PC-9 (cell line): ENCODE data around the gene CROCC. TPM values are rescaled to one million over a fixed set of nuclear protein-coding genes. Genes with fewer than 3 reads are reported as not detected.
"Not testable (repeated sequence)": the region's sequence is repeated elsewhere in the genome, so short reads cannot be mapped to it uniquely, and the experiment has no call there.

Experiments
- BruUV-seq: library from RNA; stranded (reverse); fragments of 400-500 nt; replicated peaks from 2 replicates; lab custom pipeline; 2021; lab: Mats Ljungman, UMichigan
- CTCF ChIA-PET: fragments of 300-600 bp; sonication (Branson Sonifier 250); formaldehyde crosslinking; loops from one replicate; lab custom pipeline; 2022; ENCODE audit warnings: antibody characterized with exemption; lab: Charles Lee
- POLR2A ChIA-PET: fragments of 300-600 bp; sonication (Branson Sonifier 250); formaldehyde crosslinking; loops from one replicate; lab custom pipeline; 2022; ENCODE audit warnings: antibody characterized with exemption; ENCODE audit not compliant: unreplicated experiment; lab: Charles Lee
- DNase-seq, 2 experiments: peaks; one replicate each; pipeline versions ENCODE4 v3.0.0 to v3.0.0-alpha.2; 2015 to 2022; ENCODE audit warnings: mixed read lengths in 1 of 2
- H2AFZ ChIP-seq: fragments of 200-600 bp; sonication (generic); 2 replicates; pipeline ENCODE4 v1.8.1; 2017; ENCODE audit warnings: antibody characterized with exemption
- H3F3A ChIP-seq: fragments of 200-600 bp; sonication (generic); 2 replicates; pipeline ENCODE4 v1.8.1; 2017; ENCODE audit warnings: antibody characterized with exemption, mild to moderate bottlenecking, low read depth; ENCODE audit not compliant: insufficient read depth
- H3K27ac ChIP-seq: fragments of 200-600 bp; sonication (generic); 2 replicates; pipeline ENCODE4 v1.6.1; 2016; ENCODE audit warnings: mixed run types
- H3K27me3 ChIP-seq: fragments of 200-600 bp; sonication (generic); 2 replicates; pipeline ENCODE4 v1.6.1; 2016; ENCODE audit warnings: low read depth, mixed run types; ENCODE audit not compliant: insufficient read depth
- H3K36me3 ChIP-seq: fragments of 200-600 bp; sonication (generic); 2 replicates; pipeline ENCODE4 v1.6.1; 2016; ENCODE audit warnings: low read depth, mixed run types
- H3K4me1 ChIP-seq: fragments of 200-600 bp; sonication (generic); replicated peaks from 2 replicates; pipeline ENCODE4 v1.6.1; 2016; ENCODE audit warnings: mixed run types; ENCODE audit not compliant: insufficient read depth
- H3K4me2 ChIP-seq: fragments of 200-600 bp; sonication (generic); 2 replicates; pipeline ENCODE4 v1.6.1; 2017; ENCODE audit warnings: mixed run types
- H3K4me3 ChIP-seq: fragments of 200-600 bp; sonication (generic); 2 replicates; pipeline ENCODE4 v1.6.1; 2016; ENCODE audit warnings: mixed run types
- H3K79me2 ChIP-seq: fragments of 200-600 bp; sonication (generic); 2 replicates; pipeline ENCODE4 v1.6.1; 2017; ENCODE audit warnings: low read depth, mixed run types
- H3K9me2 ChIP-seq: fragments of 200-600 bp; sonication (generic); 2 replicates; pipeline ENCODE4 v1.8.1; 2017; ENCODE audit warnings: mild to moderate bottlenecking; ENCODE audit not compliant: insufficient read depth
- H3K9me3 ChIP-seq: fragments of 200-600 bp; sonication (generic); 2 replicates; pipeline ENCODE4 v1.8.1; 2016; ENCODE audit warnings: low read depth; ENCODE audit not compliant: insufficient read depth
- H4K20me1 ChIP-seq: fragments of 200-600 bp; sonication (generic); 2 replicates; pipeline ENCODE4 v1.8.1; 2017; ENCODE audit not compliant: insufficient read depth
- EZH2 ChIP-seq: fragments of 200-600 bp; sonication (generic); IDR thresholded peaks from 2 replicates; pipeline ENCODE4 v1.8.0; 2017; ENCODE audit warnings: antibody characterized with exemption, low read depth
- intact Hi-C: fragments of 100-400 bp; cut with micrococcal nuclease; formaldehyde crosslinking; loops from one replicate; pipeline ENCODE4 v1.10.0; 2022; ENCODE audit not compliant: unreplicated experiment
- total RNA-seq: library from RNA; stranded (reverse); gene quantifications from 2 replicates; pipeline ENCODE4 v1.2.3, GENCODE V29; 2021
- TF ChIP-seq, protein P1 (sequence below): fragments of 200-600 bp; sonication (generic); conservative IDR thresholded peaks from 2 replicates; pipeline ENCODE4 v1.6.1; 2017; ENCODE audit warnings: mixed run types, antibody characterized with exemption, mild to moderate bottlenecking, moderate library complexity

Gene CROCC
- total RNA-seq, 1 experiment from 2014 or later: 18.9 TPM

DNA sequence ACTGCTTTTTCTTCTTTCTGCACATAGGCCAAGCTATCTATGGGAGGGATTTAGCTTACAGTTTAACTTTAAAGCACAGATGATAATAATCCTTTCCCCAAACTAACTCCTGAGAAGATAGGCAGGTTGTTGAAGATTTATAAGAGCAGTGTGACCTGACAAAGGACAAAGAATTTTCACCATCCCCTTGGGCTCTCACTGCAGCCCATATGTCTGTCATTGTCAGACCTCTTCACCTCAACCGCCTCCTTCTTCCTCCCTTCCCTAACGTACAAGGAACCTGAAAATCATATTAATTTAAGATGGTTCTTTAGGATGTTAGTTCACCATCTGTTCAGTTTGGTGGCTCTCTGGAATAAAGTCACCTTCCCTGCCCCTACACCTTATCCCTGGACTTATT, 21.0 kb upstream of the CROCC start:
- DNase-seq: no peak
- Histone ChIP-seq H3K4me2 (no peak overlapping the region), H3K4me1 (peaks cover 9% of the 10 kb centered on the region), H3K9me2 (no peaks in the 10 kb centered on the region), H4K20me1 (no peaks in the 10 kb centered on the region), H3K4me3 (no peak overlapping the region), H2AFZ (no peak overlapping the region), H3K36me3 (no peaks in the 10 kb centered on the region), H3K27me3 (no peaks in the 10 kb centered on the region), H3K79me2 (no peaks in the 10 kb centered on the region), H3K27ac (no peak overlapping the region), H3K9me3 (no peaks in the 10 kb centered on the region), H3F3A (peaks cover 29% of the 10 kb centered on the region)
- ChIA-PET CTCF (no interaction called here), POLR2A (no interaction called here)
- intact Hi-C loops: loop anchor here (5.0 kb wide), 1 partner anchor 152 kb away; the partner anchor contains the start of gene SDHB
- TF ChIP-seq EZH2: no peak
- TF ChIP-seq, protein P1, sequence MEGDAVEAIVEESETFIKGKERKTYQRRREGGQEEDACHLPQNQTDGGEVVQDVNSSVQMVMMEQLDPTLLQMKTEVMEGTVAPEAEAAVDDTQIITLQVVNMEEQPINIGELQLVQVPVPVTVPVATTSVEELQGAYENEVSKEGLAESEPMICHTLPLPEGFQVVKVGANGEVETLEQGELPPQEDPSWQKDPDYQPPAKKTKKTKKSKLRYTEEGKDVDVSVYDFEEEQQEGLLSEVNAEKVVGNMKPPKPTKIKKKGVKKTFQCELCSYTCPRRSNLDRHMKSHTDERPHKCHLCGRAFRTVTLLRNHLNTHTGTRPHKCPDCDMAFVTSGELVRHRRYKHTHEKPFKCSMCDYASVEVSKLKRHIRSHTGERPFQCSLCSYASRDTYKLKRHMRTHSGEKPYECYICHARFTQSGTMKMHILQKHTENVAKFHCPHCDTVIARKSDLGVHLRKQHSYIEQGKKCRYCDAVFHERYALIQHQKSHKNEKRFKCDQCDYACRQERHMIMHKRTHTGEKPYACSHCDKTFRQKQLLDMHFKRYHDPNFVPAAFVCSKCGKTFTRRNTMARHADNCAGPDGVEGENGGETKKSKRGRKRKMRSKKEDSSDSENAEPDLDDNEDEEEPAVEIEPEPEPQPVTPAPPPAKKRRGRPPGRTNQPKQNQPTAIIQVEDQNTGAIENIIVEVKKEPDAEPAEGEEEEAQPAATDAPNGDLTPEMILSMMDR: no peak
- no TSS peak for BruUV-seq

DNA sequence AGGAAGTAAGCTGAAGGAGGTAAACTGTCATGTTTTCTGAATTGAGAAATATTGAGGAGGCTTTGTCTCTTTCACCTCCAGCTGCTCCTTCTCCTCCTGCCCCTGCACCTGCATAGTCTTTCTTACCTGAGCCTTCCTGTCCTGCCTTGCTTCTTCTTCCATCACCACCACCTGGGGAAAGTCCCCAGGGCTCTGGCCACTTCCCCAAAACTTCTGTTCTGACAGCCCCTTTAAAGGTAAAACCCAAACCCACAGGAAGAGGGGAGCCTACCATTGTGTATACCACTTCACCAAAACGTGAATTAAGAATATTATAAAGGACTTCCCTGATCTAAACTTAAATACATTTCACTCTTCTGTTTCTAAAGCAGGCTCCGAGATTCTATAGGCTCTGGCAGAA, 20.4 kb upstream of the CROCC start:
- CTCF ChIA-PET, BruUV-seq, H3K9me3 ChIP-seq, H3K4me3 ChIP-seq, H3K9me2 ChIP-seq, H3K27me3 ChIP-seq, H3K27ac ChIP-seq, H3K36me3 ChIP-seq, H3K4me2 ChIP-seq, H4K20me1 ChIP-seq, DNase-seq, H3K4me1 ChIP-seq, H3K79me2 ChIP-seq, H2AFZ ChIP-seq, POLR2A ChIA-PET: not testable (repeated sequence)
- intact Hi-C loops: loop anchor here (5.0 kb wide), 1 partner anchor 151 kb away; the partner anchor contains the start of gene SDHB
- H3F3A ChIP-seq: peaks cover 29% of the 10 kb centered on the region

DNA sequence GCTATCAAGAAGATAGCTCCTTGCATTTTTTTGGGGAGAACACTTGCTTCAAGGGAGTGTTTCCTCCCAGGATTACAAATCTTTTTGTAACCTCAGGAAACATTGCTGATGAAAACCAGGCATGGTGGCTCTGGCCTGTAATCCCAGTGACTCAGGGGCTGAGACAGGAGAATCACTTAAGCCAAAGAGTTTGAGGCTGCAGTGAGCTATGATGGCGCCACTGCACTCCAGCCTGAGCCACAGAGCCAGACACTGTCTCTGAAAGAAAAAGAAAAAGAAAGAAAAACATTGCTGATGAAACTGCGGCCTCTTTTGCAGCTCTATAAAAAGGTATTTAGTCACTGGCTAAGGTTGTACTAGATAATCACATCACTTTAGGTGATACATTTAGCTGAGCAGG, 18.7 kb upstream of the CROCC start:
- Histone ChIP-seq H3F3A (peaks cover 20% of the 10 kb centered on the region), H3K9me2 (no peaks in the 10 kb centered on the region), H2AFZ (peak overlapping the region; percentile 73; the same call in 1 of the 2 replicates), H3K9me3 (no peaks in the 10 kb centered on the region), H3K27me3 (no peaks in the 10 kb centered on the region), H3K27ac (peak overlapping the region; percentile 96), H3K36me3 (no peaks in the 10 kb centered on the region), H3K4me1 (peaks cover 9% of the 10 kb centered on the region), H3K79me2 (no peaks in the 10 kb centered on the region), H4K20me1 (no peaks in the 10 kb centered on the region), H3K4me2 (peak overlapping the region; percentile 79), H3K4me3 (peak overlapping the region; percentile 65; the same call in 1 of the 2 replicates)
- BruUV-seq: no TSS peak
- TF ChIP-seq EZH2: no peak
- TF ChIP-seq, protein P1: no peak
- ChIA-PET CTCF (interaction anchor here (0.5 to 0.6 kb wide), 2 partner anchors 29 to 37 kb away, joined by 4 to 5 read pairs; no protein-coding TSS in a partner anchor), POLR2A (no interaction called here)
- DNase-seq: peak in 1 of 2 experiments; percentile 8
- intact Hi-C loops: loop anchor here (5.0 kb wide), 1 partner anchor 149 kb away; the partner anchor contains the start of gene SDHB
